HG03354 (cell line): ENCODE data around the gene LCP2.
"Not testable (repeated sequence)": the region's sequence is repeated elsewhere in the genome, so short reads cannot be mapped to it uniquely, and the experiment has no call there.

Experiments
- ATAC-seq: cut with Tn5 transposase; IDR thresholded peaks from one replicate; pipeline ENCODE4 v1.9.1; 2021; ENCODE audit warnings: mild to moderate bottlenecking; ENCODE audit not compliant: unreplicated experiment, poor library complexity, severe bottlenecking

Gene LCP2

DNA sequence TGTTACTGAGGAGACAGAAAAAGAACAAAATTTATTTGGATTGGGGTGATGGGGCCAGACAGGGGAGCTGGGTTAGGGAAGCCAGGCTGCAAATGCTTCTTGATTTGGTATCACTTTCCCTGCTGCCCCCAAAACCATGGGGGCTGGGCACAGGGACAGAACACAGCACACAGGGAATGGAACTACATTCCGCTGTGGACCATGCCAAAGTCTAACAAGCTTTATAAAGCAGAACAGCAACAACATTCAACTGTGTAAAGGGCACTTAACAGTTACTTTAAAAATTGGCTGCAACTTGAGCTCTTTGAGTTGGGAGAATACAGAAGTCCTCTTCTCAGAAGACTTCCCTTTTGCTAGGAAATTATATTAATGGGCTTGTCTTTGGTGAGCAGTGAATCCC, 41.0 kb downstream of the LCP2 start:
- no peak for ATAC-seq

DNA sequence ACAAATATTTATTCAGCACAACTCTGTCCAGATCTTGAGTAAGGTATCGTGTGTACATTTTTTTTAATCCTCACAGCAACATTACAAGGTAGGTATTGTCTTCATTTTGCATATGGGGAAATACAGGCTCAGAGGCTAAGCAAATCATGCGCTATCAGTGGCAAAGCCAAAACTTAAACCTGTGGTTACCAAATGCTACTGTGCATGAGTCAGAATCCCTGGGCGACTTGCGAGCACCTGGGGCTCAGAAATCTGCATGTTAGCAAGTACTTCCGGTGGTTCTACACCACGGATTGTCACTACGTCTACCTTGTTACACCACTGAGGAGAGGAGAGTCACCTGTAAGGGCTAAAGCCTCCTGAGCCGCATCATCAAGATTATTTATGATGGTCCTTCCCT, 43.5 kb downstream of the LCP2 start:
- ATAC-seq: peak; percentile 98

DNA sequence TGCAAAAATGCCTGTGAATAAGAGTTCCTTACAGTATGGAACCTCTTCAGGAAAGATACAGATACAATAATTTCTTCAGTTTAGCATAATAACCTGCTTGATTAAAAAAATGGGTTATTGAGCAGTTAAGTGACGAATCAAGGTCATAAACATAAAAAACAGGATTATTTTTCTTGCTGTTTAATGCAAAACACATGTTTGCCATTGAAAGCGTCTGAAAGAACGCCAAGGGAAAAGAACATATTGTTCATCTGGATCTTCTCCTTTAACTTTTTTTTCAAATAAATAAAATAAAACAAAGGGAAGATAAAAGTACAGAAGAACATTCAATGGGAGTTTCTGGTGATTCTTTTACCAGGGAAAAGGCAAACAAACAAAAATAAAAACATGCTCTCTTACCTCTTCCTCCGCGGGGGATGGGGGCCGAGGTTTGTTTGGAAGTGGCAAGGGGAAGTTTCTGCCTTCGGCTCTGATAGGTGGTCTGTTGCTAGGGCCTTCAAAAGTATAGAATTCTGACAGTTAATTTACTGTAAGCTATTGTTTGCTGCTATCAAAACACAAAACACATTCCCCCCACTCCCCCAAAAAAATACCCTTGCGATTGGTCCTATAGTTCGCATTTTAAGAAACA, 44.7 kb downstream of the LCP2 start:
- ATAC-seq: no peak

DNA sequence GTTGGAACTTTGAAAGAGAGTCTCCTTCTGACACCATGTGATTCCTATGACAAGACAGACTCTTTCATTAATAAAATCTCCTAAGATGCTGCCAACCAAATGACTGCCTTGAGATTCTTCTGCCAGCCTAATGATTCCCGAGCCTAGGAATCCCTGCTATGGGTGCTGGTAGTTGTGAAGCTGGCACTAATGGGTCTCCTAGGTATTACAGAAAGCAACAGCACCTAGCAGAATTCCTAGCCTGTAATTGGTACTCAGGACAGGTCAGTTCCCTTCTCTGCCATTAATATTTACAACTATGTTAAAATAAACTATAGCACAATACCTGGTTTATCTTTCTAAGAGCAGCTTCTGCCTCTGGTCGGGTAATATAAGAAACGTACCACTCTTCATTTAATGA, 45.5 kb downstream of the LCP2 start:
- ATAC-seq: no peak

DNA sequence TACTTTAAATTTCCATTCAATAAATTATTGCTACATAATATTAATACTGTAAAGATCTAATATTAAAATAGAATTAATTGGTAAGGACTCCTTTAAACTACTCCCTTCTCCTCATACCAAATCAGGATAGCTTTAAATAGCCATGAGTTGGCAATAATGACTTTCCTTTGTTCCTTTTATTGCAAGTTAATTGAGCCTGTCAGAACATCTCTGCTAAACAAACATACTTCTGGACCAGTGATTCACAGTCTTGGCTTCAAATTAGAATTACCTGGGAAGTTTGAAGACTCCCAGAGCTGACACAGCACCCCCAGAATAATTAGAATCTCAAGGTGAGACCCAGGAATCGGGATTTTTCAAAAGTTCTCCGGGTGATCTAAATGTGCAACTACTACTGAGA, 46.1 kb downstream of the LCP2 start:
- ATAC-seq: no peak

DNA sequence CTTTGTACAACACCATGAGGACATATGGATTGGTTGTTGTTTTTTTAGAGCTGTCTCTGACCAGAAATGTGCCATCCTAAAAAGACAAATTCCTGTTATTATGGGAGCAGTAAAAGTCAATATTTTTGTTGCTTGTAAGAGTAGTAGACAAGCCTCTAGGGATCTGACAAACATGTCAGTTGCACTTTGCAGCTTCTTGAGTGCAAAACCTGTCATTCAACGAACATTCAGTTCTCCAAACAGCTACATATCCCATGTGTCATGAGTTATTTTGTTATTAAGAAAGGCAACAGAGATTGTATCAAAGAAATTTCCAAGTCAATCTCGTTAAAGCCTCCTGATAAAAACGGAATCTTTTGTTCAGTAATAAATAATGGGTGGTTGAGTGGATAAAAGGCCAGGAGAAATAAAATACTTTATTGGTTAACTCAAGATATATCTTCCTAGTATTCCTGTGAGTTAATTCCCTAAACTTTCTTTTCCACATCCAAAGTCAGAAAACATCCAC, 46.7 kb downstream of the LCP2 start:
- ATAC-seq: no peak

DNA sequence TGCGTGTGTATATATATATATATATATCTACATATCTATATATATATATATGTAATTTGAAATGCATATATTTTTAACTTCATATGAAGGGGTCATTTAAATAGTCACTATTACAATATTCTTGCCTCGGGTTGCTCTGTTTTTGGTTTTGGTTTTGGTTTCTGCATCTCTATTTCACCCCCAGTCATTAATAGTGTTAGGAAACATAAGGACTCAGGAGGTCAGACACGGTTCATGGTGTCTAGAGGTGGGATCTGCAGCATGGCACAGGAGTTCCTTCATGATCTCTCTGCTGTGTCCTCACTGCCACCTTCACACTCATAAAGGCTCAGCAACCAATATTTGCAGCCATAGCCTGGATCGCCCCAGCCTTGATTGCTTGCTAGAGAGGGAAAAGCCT, 48.2 kb downstream of the LCP2 start:
- no peak for ATAC-seq

DNA sequence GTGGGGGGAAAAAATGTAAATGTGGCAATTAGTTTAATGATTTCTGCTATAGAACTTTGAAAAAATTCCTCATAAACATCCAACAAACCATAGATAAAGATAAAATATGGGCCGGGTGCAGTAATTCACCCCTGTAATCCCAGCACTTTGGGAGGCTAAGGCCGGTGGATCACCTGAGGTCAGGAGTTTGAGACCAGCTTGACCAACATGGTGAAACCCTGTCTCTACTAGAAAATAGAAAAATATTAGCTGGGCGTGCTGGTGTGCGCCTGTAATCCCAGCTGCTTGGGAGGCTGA, 48.7 kb downstream of the LCP2 start:
- ATAC-seq: not testable (repeated sequence)

DNA sequence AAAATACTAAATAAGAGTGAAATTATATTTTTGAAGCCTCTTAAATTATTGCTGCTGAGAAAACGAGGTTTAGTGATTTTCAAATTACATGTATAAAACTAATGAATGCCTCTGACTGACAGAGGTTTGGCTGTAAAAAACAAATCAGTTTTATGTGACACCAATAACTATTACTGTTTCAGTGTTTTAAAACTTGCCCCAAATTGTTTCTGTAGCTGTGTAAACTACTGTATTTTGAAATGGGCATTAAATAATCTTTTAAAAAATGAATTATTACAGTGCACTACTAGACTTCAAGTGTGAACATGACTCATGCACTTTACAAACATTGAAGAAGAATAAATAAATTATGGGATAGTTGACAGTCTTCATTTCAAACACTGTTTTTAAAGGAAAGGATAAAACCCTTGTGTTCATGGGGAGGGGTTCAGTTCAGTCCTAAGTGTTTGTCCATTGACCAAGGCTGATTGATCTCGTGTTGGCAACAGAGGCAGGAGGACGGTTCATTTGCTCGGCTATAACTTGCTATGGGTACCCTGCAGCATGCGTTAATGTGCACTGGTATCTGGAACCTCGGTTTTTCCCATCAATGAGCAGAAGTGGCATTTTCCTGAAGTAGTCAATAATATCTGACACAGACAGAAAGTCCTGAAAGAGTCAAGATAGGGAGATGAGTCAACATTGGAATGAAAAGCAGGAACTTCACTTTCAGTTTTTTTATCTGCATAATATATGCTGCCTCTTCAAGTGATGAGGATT, 49.2 kb downstream of the LCP2 start:
- no peak for ATAC-seq

DNA sequence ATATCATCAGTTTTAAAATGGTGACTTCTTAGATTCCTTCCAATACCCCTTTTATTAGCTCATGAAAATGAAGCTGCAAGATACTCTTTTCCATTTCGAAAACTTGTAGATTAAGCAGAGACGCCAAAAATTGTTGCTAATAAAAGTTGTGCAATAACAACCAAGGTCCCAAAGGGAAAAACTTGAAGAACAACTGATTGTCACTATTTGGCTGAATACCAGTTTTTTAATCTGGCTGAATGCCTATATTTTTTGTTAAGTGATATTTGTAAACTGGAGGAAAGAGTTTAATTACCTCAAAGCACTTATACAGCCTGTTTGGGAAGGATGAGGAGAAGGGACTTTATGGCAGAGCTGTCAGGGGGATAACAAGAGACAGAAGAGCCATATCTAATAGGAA, 50.2 kb downstream of the LCP2 start:
- no peak for ATAC-seq

DNA sequence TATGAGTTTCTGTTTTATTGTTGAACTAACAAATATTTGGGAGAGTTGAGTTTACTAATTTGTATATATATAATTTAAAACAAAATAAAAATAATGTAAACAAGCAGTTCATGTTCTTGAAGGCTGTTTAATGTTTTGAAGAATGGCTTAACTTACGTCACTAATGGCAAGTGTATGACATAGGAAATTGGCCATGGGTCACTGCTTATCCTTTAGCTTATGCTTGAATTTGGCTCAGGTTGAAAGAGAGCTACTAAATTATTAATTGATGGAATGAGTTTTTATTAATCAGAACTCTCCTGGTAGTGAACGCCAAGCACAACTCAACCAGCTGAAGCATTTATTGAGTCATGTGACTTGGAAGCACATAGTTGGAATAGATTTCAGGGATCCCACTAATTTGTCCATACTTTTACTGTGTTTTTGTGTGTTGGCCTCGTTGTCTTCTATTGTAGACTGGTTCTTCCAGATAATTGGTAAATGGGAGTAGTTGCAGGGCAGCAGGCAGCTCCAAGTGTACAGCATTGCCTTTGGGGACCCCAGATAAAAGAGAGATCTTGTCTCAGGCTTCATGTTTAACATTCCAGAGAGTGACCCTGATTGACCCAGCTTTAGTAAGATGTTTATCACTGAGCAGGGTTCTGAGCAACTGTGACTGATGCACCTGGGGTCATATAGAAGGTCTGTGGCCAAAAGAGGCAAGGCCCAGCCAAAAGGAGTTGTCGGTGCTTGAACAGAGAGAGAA, 51.3 kb downstream of the LCP2 start:
- no peak for ATAC-seq

DNA sequence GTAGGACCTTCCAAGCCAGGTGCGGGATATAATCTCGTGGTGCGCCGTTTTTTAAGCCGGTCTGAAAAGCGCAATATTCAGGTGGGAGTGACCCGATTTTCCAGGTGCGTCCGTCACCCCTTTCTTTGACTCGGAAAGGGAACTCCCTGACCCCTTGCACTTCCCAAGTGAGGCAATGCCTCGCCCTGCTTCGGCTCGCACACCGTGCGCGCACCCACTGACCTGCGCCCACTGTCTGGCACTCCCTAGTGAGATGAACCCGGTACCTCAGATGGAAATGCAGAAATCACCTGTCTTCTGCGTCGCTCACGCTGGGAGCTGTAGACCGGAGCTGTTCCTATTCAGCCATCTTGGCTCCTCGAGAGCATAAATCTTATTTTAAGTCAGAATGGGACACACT, 52.1 kb downstream of the LCP2 start:
- not testable (repeated sequence) for ATAC-seq

DNA sequence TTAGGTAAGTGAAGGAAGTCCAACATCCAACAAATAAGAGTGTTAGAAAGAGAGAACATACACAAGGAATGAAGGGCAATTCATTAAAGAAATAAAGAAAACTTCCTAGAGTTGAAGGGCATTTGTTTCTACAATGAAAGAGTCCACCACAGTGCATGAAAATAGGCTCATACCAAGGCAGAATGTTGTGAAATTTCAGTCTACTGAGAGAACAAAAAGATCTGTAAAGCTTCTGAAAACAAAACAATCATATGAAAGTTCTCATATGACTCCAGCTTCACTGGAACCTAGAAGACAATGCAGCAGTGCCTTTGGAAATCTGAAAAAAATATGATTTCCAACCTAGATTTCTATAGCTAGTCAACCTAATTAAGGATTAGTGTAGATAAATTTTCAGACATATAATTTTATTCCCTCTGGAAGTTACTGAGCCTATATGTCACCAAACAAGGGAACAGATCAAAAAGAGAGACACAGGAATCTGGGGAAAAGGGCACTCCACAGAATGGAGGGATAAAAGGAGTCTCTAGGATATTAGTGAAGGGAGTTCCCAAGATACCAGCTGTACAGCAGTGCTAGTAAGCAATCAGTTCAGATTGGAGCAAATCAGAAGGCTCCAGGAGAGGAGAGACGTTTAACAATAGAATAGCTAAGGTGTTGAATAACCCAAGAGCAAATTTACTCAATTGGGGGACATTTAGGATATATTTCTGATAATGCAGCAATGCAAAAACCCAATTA, 59.0 kb downstream of the LCP2 start:
- no peak for ATAC-seq

DNA sequence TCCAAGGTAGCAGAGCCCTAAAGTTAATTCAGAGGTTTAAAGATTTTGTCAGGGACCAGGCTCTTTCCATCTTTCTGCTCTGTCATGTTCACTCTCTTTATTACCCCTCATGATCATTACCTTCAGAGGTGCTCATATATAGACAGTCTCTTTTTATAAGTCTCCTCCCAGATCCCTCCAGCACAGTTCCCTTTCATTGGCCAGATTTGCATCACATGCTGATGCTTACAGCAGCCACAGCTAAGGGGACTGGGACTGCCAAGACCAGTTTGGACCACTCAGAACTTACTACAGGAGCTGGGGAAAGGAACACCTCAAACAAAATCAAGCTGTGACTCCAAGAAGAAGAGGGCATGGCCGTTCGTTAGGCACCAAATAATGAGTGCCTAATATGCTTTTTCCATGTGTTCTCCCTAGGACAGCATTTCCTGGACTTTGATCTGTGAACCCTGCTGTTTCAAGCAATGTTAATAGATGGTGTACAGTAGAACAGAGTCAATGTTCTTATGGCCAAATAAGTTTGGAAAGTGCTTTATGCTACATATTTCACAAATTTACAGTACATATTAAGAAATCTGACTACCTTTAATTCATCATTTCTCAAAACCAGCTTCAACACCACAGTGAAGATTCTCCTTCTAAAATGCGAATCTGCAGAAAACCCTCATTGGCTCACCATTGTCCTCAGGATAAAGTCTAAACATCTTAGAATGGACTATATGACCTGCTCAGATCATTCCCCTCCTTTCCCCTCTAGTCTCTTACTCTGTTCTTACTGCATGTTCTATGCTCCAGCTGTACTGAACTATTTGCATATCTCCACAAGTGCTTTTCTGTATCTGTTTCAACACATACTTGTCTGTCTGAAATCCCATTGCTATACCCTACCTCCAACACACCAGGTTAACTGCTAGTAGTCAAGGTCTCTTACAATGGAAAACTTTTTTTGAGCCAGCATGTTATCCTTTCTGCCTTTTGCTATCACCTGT, 61.4 kb downstream of the LCP2 start:
- peak; percentile 61 for ATAC-seq

DNA sequence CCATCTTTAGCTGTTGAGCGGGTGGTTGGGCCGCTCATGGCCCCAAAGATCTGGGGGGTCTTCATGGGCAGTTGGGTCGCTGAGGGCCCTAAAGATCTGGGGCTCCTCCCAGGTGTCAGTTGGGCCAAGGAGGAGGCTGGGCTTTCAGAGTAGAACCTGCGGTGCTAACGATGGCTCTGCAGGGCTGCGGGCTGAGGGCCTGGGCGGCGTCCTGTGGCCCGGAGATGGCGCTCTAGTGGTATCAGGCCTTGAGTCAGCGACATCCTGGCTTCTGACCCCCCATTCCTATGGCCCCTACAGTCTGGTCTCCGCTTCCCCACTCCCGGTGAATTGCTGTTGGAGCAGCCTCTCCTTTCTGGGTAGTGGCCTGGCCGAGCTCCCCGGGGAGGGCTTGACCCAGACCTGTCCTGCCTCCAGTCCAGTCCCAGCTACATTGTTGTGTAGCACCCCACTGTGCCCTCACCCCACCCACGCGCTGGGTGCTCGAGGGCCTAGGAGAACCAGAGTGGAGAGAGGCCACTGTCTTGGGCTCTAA, 64.2 kb downstream of the LCP2 start:
- ATAC-seq: no peak

DNA sequence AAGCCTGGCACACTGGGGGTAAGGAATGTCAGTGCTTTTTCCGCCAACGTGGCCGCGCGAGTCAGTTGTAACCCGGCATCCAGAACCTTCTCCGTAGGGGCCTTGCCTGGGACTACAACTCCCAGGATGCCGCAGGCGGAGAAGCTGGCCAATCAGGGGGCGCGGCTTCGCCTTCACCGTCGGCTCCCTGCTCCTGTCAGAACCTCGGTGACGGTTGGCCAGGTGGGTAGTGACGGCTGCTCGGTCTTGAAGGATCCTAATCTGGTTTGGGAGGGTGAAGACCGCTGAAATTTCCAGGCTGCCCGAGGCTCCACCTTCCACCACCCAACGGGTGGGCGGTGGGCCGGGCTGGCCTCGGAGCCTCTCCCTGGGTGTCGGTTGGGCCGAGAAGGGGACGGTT, 64.8 kb downstream of the LCP2 start, which contains the start of gene C5orf58:
Gene C5orf58, plus strand, starts transcription at position 200 of the 400 bp plus-strand sequence. CDS start 1,992 bp downstream, outside the sequence.
- no peak for ATAC-seq

DNA sequence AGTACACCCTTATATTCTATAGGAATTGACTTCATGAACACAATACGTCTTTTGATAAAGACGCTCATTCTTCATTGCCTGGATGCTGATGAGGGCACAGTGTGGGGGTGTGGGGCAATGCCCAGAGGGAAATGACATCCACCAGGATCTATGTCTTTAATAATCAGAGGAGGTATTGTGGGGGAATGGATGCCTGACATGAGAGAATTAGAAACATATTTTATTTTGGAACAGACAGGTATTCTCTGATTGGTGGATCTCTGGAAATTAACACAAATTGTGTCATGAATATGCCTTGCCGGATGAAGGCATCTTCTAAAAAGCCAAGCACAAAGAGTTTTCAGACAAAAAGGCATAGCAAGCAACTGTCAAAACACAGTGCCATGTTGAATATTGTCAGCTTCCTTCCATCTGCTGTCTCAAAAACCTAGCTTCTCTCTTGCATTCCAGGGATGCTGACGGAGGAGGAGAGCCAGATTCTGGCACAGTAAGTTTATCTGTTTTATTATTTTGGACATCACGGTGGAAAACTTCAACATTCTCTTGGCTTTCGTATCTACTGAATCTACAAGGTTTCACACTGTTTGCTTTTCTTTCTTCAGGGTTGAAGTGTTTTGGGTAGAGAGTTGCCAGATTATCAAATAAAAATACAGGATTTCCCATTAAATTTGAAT, 68.7 kb downstream of the LCP2 start:
- ATAC-seq: no peak

DNA sequence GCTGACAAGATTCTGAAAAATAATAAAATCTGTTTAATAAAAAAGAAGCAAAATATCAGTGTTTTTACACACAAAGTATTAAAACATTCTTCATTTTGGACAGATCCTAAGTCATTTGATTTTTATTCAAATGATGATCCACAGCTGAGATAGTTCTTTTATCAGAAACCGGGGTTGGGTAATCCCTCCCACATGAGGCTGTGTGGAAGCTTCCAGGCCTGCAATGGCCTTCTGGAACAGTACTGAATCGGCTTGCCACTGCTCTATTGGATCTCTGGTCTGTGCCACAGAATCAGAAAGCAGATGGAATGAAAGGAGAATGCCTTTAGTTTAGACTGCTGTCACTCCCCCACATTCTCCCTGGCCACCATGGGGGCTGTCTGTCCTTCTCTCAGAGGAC, 70.9 kb downstream of the LCP2 start:
- no peak for ATAC-seq
